Mammary epithelial cell (primary cell): Measurements from ENCODE around the gene SCNN1G.

ENCODE experiments used
- CTCF ChIP-seq, 2 donors: IDR thresholded peaks in 1 of 2; conservative IDR thresholded peaks in 1 of 2; 2 replicates each; pipeline ENCODE4 v1.5.1; 2011 to 2012; ENCODE audit warnings: inconsistent platforms in 2 of 2, low read length in 2 of 2, mild to moderate bottlenecking in 2 of 2, control low read depth in 1 of 2, low read depth in 1 of 2; ENCODE audit not compliant: insufficient read depth in 1 of 2; ENCODE audit errors: extremely low read depth in 1 of 2
- EZH2 ChIP-seq: IDR thresholded peaks from 2 replicates; pipeline ENCODE4 v1.6.1; 2012; ENCODE audit warnings: low read length, inconsistent platforms, borderline replicate concordance

DNA sequence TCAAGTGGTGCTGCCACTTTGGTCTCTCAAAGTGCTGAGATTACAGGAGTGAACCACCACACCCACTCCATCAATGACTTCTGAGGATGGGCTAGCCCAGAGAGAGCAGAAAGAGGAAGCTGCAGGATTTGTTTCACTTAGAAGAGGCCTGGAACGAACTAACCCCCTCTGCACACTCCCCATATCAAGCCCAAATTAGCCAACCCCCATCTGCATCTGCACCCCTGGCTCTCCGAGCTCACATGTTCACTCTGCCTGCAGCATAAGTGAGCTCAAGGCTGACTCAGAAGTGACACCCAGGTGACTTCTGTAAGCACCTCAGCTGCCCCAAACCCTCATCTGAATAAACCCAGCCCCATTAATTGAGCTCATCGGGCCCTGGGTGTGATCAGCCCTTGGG is 4.8 kb downstream of the SCNN1G start:
- TF ChIP-seq EZH2 (no peak), CTCF (conservative IDR thresholded peaks at IDR 0.05 in 1 of 2, IDR thresholded peaks at IDR 0.05 in 1 of 2; ENCODE audit: extremely low read depth in 1 of 2, insufficient read depth in 1 of 2, low read depth in 1 of 2, low read length in 2 of 2) (no peak)
